DMS153 treated with DMSO at 0.1 percent for 48 hours (cell line): ENCODE data around the gene USP49.
"Not testable (repeated sequence)": the region's sequence is repeated elsewhere in the genome, so short reads cannot be mapped to it uniquely, and the experiment has no call there.

ENCODE experiments used
- DNase-seq: peaks from one replicate; lab custom pipeline; 2025; ENCODE audit not compliant: unreplicated experiment; lab: John Stamatoyannopoulos, UW

Gene USP49

GRCh38 chr6:41783106-41783780 lies 111.9 kb downstream of the USP49 start:
- DNase-seq: no peak

GRCh38 chr6:41781366-41781730 lies 113.8 kb downstream of the USP49 start:
- no peak for DNase-seq

GRCh38 chr6:41780551-41781365 lies 114.4 kb downstream of the USP49 start, which contains the start of gene PRICKLE4:
PRICKLE4 (plus strand) TSS chr6:41780782; CDS start chr6:41783474, 2,692 bp downstream.
- DNase-seq: no peak

- peak; percentile 92 for DNase-seq
Measured at GRCh38 chr6:41779788-41780550, 115.2 kb downstream of the USP49 start, which contains the start of gene FRS3. FRS3 (minus strand) TSS chr6:41779900; CDS start chr6:41776987, 2,913 bp downstream.

- no peak for DNase-seq
Measured at GRCh38 chr6:41779336-41779735, 115.8 kb downstream of the USP49 start.

- no peak for DNase-seq
Measured at GRCh38 chr6:41778895-41779294, 116.3 kb downstream of the USP49 start.

GRCh38 chr6:41777551-41778285 lies 117.5 kb downstream of the USP49 start:
- no peak for DNase-seq

- no peak for DNase-seq
Measured at GRCh38 chr6:41775293-41775882, 119.8 kb downstream of the USP49 start.

- no peak for DNase-seq
Measured at GRCh38 chr6:41774841-41775240, 120.3 kb downstream of the USP49 start.

GRCh38 chr6:41771058-41771983 lies 123.9 kb downstream of the USP49 start:
- DNase-seq: no peak

GRCh38 chr6:41770381-41771057 lies 124.7 kb downstream of the USP49 start:
- no peak for DNase-seq

- DNase-seq: no peak
Measured at GRCh38 chr6:41769376-41769775, 125.8 kb downstream of the USP49 start.

GRCh38 chr6:41768545-41769308 lies 126.4 kb downstream of the USP49 start:
- no peak for DNase-seq

- no peak for DNase-seq
Measured at GRCh38 chr6:41767112-41767833, 127.9 kb downstream of the USP49 start.

- DNase-seq: not testable (repeated sequence)
Measured at GRCh38 chr6:41766043-41766664, 129.0 kb downstream of the USP49 start.

GRCh38 chr6:41763470-41763869 lies 131.7 kb downstream of the USP49 start:
- no peak for DNase-seq
